ENCODE results near the gene ZNF322.

DNA sequence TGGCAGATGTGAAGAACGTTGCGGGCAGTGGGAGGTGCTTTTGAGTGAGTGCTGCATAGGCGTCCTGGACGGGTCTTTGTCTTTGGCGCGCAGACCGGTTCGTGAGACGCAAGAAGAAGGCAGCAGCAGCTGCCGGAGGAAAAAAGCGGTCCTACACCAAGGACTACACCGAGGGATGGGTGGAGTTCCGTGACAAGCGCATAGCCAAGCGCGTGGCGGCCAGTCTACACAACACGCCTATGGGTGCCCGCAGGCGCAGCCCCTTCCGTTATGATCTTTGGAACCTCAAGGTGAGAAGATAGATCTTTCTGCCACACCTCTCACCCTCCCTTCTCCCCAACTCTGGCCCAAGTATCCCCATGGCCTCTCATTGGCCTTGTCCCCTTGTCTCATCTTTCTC, 61.7 kb downstream of the ZNF322 start:
- TF ChIP-seq, protein P1, sequence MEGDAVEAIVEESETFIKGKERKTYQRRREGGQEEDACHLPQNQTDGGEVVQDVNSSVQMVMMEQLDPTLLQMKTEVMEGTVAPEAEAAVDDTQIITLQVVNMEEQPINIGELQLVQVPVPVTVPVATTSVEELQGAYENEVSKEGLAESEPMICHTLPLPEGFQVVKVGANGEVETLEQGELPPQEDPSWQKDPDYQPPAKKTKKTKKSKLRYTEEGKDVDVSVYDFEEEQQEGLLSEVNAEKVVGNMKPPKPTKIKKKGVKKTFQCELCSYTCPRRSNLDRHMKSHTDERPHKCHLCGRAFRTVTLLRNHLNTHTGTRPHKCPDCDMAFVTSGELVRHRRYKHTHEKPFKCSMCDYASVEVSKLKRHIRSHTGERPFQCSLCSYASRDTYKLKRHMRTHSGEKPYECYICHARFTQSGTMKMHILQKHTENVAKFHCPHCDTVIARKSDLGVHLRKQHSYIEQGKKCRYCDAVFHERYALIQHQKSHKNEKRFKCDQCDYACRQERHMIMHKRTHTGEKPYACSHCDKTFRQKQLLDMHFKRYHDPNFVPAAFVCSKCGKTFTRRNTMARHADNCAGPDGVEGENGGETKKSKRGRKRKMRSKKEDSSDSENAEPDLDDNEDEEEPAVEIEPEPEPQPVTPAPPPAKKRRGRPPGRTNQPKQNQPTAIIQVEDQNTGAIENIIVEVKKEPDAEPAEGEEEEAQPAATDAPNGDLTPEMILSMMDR (IDR thresholded peaks at IDR 0.05), result no peak
- no peak for TF ChIP-seq POLR2A (IDR thresholded peaks at IDR 0.05)

Data from uterus (tissue), 2 donors.